Stimulated activated CD4-positive, alpha-beta T cell treated with anti-CD3 and anti-CD28 coated beads, Interleukin-4, amount 100 ng/mL, for 24 hours (primary cell): ENCODE measurements around the gene CALU.

Source experiments
- DNase-seq: peaks from one replicate; pipeline ENCODE4 v3.0.0-alpha.2; 2020

Gene CALU

GRCh38 chr7:128725531-128725930, 13.6 kb upstream of the CALU start:
- no peak for DNase-seq

DNA sequence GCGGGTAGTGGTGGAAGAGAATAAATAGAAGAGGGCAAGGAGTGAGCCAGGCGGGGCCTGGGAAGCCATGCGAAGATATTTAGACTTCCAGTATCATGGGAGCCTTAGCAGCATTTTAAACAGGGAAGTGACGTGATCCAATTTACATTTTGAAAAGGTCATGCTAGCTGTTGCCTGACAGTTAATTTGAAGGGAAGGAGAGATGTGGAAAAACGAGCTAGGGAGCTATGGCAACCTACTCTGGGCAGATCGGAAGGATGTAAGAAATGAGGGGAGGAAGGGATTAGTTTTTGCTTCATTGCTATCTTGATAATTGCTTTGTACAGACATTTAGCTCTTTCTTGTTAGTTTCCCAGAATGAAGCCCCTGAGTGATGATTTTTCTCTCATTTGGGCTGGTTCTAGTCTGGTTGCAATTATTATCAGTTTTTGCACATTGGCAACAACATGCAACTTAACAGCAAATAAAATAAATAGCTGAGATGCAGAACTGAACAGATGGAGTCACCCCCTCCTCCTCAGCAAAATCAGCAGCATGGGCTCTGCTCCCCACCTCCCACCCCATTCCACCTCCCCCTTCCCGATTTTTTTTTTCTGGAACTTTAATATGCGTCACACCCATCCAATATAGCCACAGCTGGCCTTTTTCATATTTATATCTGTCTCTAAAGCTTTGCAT, 13.0 kb upstream of the CALU start:
- DNase-seq = no peak

DNA sequence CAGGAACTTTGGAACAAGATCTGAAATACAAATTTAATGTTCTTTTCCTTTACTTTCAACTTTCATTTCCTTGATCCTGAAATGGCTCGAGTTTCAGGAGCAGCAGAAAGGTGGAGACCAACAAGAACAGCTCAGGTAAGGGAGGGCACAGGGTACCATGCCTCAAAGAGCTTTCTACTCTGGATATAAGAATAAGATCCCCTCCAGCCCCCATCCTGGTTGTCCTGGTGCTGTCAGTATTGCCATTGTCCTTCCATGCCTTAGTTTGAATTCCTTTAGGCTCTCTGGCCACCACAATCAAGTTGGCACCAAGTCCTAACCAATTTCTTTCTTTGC, 12.5 kb upstream of the CALU start:
- DNase-seq = no peak

DNA sequence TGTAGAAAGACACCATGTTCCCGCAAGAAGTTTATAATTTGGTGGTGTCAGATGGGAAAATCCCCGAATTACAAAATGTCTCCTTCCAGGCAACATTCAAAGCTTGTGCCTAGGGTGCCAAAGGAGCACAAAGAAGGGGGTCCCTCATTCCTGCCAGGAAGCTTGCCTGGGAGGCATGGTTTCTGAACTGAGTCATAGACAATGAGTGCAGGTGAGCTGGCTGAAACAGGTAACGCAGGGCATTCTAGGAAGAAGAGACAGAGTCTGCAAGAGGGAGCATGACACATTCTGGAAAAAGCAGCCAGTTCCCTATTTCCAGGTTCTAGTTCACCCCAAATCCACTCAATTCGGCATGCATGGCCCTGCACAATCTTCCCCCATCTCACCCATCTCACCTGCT, 11.9 kb upstream of the CALU start:
- DNase-seq = no peak

- no peak for DNase-seq
These were observed 10.6 kb upstream of the CALU start for GRCh38 chr7:128728598-128728997.

DNA sequence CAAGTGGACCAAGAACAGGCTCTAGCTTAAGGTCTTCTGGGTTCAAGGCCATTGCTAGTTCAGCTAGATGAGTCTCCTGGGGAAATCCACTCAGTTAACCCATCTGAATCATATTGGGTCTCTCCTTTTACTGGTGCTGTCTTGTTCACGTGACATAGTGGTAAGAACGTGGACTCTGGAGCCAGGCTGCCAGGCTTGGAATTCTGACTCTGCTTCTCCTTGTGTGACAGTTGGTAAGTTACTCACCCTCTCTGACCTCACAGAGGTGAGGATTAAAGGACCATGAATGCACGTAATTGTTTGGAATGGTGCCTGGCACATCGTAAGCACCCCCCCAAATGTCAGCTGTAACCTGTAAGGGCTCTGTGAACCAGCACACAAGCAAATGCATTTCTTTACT, 9.7 kb upstream of the CALU start:
- no peak for DNase-seq

DNA sequence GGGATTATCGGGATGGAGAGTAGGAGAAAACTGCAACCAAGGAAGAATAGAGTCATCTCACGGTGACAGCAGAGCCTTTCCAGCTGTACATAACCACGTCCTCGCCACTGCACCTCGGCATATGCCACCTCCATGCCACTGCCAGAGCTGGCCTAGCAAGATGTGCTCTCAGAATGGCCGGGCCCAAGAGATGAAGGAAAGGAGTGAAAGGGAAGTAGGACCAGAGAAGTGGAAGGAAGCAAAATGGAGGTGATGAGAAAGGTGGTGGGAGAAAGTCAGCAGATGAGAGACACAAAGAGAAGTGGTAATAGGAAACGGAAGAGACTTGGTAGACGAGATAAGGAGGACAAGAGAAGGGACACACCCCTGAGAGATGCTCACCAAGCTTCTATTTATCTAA, 8.0 kb upstream of the CALU start:
- no peak for DNase-seq

DNA sequence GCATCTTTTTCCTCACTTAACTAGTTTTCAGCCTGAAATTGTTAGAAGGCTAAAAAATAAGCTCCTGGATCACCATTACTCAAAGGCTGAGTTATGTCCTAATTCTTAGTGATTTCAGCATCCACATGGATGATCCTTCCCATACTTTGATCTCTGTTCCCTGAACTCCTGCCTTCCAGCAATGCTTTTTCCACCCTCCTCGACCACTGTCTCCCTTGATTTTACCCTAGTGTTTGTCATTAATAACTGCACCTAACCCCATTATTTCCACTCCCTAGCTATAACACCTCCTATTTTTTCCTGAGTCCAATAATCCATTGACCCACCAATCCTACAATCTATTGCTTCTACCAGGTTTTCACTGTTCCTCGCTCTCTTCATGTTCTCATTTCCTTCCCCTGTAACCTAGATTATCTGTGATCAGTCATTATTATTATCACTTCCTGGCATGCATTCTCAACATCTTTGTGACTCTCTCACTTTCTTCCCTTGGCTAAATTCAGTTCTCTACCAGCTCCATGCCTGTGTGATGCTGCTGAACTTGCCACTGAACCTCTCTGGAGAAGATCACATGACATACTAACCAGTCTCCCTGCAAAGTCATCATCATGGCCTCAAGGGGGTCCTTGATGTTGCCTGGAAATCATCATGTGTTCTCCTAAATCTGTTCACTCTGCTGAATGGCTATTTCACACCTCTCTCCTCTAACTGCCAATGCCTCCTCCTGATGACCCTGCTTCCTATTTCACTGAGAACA, 6.5 kb upstream of the CALU start:
- DNase-seq = no peak

DNA sequence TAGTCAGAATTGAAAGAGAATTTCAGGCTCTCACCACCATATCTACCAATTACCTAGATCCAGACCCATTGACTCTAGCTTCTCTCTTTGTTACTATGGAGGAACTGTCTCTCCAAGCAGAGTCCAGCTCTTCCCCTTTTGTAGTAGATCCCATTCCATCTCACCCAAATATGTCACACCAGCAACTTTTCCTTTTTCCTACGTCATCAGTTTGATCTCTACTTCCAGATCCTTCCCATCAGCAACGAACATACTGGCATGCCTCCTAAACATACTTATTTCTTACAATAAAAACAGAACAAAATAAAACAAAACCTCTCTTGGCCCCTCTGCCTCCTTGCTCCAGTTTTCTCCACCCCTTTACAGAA, 5.9 kb upstream of the CALU start:
- no peak for DNase-seq

DNA sequence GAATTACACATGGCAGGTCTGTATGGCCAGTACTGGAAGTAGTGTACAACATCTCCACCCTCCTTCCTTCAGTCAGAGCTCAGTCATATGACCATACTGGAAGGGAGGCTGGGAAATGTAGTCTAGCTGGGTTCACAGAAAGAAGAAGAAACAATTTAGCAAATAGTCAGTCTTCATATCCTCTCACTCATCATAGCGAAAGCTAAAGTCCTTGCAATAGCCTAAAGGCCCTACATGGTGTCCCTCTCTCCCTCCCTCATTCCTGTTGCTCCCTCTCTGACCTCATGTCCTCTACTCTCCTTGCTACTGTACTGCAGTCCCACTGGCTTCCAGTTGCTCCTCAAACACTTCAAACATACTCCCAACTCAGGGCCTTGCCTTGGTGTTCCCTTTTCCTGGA, 4.3 kb upstream of the CALU start:
- DNase-seq = no peak

- DNase-seq = no peak
These were observed 3.7 kb upstream of the CALU start for GRCh38 chr7:128735436-128735835.

DNA sequence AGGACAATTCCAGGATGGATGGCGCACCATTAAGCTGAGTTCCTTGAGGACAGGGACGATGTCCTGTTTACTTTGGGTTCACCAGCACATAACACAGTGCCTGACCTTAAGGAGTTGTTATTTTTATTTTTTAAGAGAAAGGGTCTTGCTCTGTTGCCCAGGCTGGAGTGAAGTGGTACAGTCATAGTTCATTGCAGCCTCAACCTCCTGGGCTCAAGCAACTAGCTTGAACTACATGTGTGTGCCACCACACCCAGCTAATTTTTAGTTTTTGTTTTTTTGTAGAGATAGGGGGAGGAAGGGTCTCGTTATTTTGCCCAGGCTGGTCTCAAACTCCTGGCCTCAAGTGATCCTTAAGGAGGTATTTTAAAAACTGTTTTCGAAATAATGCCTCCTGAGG, 1.7 kb upstream of the CALU start:
- DNase-seq = no peak

DNA sequence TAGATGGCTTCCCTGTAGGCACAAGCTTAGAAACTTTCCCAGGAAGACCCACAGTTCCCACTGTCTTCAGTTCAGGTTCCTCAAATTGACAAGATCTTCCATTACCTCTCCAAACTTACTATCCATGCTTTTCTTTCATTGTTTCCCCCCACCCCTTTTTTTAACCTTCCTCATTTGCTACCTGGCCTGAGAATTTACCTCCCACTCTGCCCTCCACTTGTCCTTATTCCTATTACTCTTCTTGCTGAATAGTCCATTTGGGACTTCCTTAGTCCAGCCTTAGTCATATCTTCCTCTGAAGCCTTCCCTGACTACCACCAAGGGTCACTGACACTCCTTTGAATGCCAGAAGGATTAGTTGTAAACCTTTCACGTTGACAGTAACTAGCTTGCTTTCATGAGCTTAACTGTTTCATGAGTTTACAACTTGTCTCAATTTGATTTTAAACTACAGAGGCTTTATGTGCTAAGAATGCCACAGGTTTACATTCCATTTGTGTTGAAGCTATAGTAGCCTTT, 1.2 kb upstream of the CALU start:
- DNase-seq = no peak

DNA sequence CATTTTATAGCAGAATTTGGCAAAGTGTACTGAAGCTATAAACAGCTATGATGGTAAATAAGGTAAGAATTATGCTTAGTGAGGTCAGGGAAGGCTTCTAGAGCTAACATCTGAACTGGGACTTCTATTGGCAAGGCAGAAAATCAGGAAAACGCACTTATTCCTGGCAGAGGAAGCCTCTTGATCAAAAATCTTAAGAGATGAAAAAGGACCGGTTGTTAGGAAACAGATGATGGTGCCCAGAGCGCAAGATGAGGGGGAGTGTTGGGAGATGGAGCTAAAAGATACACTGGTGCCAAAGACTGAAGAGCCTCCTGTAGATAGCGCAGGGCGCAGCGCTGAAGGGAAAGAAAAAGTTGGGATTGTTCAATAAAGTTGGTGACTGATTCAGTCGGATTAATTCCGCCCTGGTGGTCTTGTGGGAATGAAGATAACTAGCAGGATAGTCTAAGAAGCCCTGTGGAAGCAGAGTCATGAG, 550 bp upstream of the CALU start:
- DNase-seq = no peak

- DNase-seq = no peak
These were observed 977 bp downstream of the CALU start for GRCh38 chr7:128739990-128740682.

DNA sequence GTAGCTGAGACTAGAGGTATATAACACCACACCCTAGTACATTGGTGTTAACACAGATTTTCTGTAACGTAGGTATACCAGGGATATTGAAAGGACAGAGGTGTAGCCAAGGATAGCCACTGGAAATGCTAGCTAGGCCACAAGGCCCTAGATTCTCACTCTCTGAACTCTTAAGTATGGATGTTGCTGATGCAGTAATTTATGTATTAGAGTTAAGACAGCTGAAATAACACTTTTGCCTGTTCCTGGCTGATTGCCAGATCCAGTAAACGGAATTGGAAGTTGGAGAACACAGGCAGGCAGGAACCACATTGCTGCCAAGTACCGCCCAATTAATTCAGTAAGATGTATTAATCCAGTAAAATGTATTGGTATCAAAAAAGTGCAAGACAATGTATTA, 1.8 kb downstream of the CALU start:
- no peak for DNase-seq

DNA sequence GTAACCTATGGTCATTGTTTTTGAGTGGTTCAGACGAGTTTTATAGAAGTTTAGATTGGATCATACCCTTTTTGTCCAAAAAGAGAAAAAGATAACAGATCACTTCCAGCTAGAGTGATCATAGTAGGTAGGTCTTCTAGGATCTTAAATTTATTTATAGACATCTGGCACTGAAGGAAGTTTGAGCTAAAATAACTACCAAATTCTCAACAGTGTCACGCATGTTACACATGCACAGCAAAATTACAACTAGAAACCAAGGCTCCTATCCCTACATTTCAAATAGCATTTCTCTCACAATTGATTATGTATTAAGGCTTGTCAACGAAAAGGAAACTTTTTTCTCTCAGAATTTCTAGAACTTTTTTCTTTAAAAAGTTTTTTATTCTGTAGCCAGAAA, 2.3 kb downstream of the CALU start:
- no peak for DNase-seq

DNA sequence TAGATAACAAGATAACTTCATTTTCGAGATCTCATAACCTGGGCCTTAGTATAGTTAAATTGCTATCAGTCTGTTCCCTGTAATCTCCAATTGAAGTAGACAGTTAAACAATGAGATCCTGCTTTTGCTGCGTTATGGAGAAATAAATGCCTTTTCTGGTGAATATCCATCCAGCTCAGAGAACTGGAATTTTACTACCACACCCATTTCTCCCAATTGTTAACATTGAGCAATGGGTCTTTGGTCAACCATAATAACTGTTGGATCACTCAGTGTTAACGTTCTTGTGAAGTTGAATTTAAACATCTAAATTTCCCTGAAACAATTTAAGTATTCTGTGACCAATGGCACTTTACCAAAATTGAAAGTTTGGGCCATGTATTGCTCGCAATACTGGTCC, 3.0 kb downstream of the CALU start:
- no peak for DNase-seq

- no peak for DNase-seq
These were observed 4.1 kb downstream of the CALU start for GRCh38 chr7:128743112-128743772.

DNA sequence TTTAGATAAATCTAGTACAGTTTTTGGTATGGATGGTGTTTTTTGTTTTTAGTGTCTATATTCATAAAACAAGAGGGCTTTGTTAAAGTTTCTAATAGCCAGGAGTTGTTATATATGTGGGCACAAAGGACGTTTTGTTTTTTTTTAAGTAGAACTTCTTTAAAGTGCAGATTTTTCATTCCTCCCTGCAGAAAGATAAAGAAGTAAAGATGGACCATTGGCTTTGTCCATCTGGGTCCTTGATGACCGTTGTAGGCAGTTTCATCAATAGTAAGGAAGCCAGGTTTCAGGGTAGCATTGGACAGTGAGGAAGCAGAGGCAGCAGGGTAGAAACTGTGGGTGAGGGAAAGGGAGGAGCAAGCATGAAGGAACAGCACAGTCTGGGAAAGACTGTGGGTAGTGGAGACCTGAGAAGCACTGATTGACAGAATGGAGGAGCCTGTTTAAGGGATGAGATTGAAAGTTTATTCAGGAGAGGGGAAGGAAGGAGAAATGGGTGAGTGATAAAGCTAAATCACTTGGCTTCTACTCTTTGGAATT, 5.3 kb downstream of the CALU start:
- DNase-seq = no peak

GRCh38 chr7:128745706-128746105, 6.5 kb downstream of the CALU start:
- no peak for DNase-seq

DNA sequence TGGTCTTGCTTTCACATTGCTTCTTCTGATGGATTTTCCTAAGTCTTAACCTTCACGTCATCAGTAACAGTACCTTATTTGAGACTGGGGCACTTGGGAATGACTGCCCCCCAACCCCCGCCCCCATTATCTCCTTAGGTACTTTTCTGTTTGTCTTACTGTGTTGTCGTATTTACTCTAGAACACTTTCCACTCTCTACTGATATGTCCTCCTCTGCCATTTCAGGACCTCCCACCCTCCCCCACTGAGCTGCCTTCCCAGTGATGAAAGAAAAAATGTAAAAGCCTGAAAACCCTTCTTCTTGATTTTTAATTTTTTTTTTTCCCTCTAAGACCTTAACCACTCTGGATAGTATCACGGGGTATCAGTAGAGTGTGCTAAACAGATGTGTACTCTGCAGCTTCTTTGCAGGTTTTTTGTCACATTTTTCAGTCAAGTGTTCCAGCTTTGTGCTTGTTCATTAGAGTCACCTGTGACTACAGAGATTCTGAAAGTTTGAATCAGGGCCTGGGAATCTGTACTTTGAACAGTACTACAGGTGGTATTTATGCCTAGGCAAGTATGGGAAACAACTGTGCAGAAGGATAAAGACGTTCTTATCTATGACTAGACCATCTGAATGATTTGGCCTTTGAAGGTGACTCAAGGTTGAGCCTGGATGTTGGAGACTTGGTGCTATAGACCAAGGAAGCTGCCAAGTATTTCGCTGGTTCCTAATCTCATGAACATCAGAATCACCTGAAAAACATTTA, 8.3 kb downstream of the CALU start:
- no peak for DNase-seq

DNA sequence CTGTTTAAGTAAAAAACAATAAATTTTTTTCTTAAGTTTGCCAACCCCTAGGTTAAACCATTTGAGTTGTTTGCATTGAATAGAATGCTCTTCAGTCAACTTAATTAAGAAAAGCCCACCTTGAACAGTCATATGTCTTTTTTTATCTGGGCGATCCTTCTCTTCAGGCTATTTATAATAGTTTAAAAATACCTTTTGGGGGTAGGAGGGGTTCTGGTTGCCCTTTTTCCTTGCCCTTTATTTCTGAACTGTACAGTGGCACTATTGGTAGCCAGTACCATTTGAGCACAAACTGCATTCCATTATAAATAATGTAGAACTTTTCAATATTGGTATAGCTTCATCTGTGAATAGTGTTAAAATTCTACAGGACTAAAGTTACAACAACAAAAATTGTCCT, 13.1 kb downstream of the CALU start:
- no peak for DNase-seq
